Measurements from ENCODE around the gene KAZN. TPM values are rescaled to one million over a fixed set of nuclear protein-coding genes. Genes with fewer than 3 reads are reported as not detected.

KAZN gene
- total and polyA plus RNA-seq, 11 donors = 0.65 to 6.5 (median 2.3) TPM

GRCh38 chr1:14784790-14785773 is 186.6 kb downstream of the KAZN start:
- no peaks in the 10 kb centered on the region for H3K36me3 ChIP-seq
- ATAC-seq (no peak), DNase-seq (no peak)
- WGBS, 4 donors = 81 to 85% (median 84%) methylated on average over 16 of the region's 16 CpGs
- H3K27ac ChIP-seq = no peak overlapping the region
- peaks cover 0 to 5% (median 0%) of the 10 kb centered on the region in 9 donors for H3K27me3 ChIP-seq
- no peaks in the 10 kb centered on the region for H3K9me3 ChIP-seq
- no peaks in the 10 kb centered on the region for H3K4me1 ChIP-seq
- no peak overlapping the region for H3K4me3 ChIP-seq
- no peak for TF ChIP-seq POLR2A (IDR thresholded peaks at IDR 0.05)
- TF ChIP-seq, protein P1, sequence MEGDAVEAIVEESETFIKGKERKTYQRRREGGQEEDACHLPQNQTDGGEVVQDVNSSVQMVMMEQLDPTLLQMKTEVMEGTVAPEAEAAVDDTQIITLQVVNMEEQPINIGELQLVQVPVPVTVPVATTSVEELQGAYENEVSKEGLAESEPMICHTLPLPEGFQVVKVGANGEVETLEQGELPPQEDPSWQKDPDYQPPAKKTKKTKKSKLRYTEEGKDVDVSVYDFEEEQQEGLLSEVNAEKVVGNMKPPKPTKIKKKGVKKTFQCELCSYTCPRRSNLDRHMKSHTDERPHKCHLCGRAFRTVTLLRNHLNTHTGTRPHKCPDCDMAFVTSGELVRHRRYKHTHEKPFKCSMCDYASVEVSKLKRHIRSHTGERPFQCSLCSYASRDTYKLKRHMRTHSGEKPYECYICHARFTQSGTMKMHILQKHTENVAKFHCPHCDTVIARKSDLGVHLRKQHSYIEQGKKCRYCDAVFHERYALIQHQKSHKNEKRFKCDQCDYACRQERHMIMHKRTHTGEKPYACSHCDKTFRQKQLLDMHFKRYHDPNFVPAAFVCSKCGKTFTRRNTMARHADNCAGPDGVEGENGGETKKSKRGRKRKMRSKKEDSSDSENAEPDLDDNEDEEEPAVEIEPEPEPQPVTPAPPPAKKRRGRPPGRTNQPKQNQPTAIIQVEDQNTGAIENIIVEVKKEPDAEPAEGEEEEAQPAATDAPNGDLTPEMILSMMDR (IDR thresholded peaks at IDR 0.05) = no peak
- intact Hi-C loops (cut with DNase I) = loop anchor here in 5 of 10 donors (5.0 to 10.0 kb wide), 3 partner anchors 120 to 262 kb away; no protein-coding TSS in a partner anchor

DNA sequence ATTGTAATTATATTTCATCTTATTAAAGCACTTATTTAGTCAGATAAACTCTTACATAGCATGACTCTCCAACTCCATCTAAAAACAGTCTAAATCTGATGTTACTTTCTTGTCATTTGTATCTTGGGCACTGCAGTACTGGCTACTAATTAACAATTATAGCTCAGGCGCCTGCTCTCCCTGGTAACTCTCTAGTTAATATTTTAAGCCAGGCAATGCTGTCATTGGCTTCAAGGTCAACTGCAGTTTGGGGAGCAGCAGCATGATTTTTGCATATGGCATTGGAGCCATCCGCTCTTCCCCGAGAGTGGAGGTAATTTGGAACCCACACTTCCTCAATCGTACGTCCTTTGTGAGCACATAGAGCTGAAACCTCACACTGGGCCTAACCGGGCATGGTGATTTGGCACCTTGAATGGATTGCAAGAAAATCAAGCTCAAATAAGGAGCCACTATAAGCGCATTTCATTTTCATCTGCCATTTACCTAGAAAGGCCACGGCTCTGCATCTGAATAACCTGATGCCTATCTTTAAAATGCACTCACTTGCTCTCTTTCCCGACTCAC is 187.7 kb downstream of the KAZN start:
- Histone ChIP-seq H3K9me3 (no peaks in the 10 kb centered on the region), H3K36me3 (no peaks in the 10 kb centered on the region), H3K27me3 (peaks cover 0 to 5% (median 0%) of the 10 kb centered on the region in 9 donors), H3K4me3 (no peak overlapping the region), H3K4me1 (no peaks in the 10 kb centered on the region), H3K27ac (no peak overlapping the region)
- no peak for ATAC-seq
- intact Hi-C loops (cut with DNase I) = loop anchor here in 2 of 10 donors (10.0 kb wide), 2 partner anchors 119 to 259 kb away; no protein-coding TSS in a partner anchor
- TF ChIP-seq POLR2A (IDR thresholded peaks at IDR 0.05) = no peak
- TF ChIP-seq, protein P1 (IDR thresholded peaks at IDR 0.05) = no peak
- 75 to 85% (median 78%) methylated on average over 9 of the region's 9 CpGs for WGBS, 4 donors
- DNase-seq = no peak

GRCh38 chr1:14786681-14787080 is 188.2 kb downstream of the KAZN start:
- Histone ChIP-seq H3K36me3 (no peaks in the 10 kb centered on the region), H3K4me3 (no peak overlapping the region), H3K27ac (no peak overlapping the region), H3K4me1 (no peaks in the 10 kb centered on the region), H3K9me3 (no peaks in the 10 kb centered on the region), H3K27me3 (peaks cover 0 to 5% (median 0%) of the 10 kb centered on the region in 9 donors)
- DNase-seq (no peak), ATAC-seq (no peak)
- WGBS, 4 donors = 57 to 78% (median 69%) methylated on average over 1 of the region's 1 CpG
- no peak for TF ChIP-seq POLR2A (IDR thresholded peaks at IDR 0.05)
- TF ChIP-seq, protein P1 (IDR thresholded peaks at IDR 0.05) = no peak
- intact Hi-C loops (cut with DNase I) = loop anchor here in 2 of 10 donors (10.0 kb wide), 2 partner anchors 118 to 258 kb away; no protein-coding TSS in a partner anchor

DNA sequence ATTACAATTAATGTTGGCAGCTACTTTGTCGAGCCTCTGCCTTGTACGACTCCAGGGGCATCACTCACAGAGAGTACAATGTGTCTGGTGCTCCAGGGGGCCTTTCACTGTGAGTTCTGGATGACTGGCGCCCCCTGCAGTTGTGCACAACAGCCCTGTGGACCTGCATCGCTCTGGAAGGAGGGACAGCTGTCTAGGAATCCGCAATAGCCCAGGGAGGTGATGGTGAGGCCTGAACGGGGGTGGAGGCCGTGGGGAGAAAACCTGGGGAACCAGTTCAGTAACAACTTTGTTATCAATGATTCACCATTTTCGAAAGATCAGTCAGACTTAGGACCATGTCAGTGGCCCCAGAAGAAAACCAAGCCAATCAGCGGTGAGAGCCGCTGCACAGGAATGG is 189.1 kb downstream of the KAZN start:
- intact Hi-C loops (cut with DNase I) = loop anchor here in 2 of 10 donors (10.0 kb wide), 2 partner anchors 117 to 257 kb away; no protein-coding TSS in a partner anchor
- DNase-seq (no peak), ATAC-seq (no peak)
- no peaks in the 10 kb centered on the region for H3K4me1 ChIP-seq
- WGBS, 4 donors = 79 to 85% (median 79%) methylated on average over 9 to 10 of the region's 10 CpGs
- H3K9me3 ChIP-seq = no peaks in the 10 kb centered on the region
- no peak overlapping the region for H3K4me3 ChIP-seq
- peaks cover 0 to 5% (median 0%) of the 10 kb centered on the region in 9 donors for H3K27me3 ChIP-seq
- no peaks in the 10 kb centered on the region for H3K36me3 ChIP-seq
- TF ChIP-seq POLR2A (IDR thresholded peaks at IDR 0.05) = no peak
- TF ChIP-seq, protein P1 (IDR thresholded peaks at IDR 0.05) = no peak
- no peak overlapping the region for H3K27ac ChIP-seq
